Caco-2 (cell line): Measurements from ENCODE around the gene FANCB. TPM values are rescaled to one million over a fixed set of nuclear protein-coding genes. Genes with fewer than 3 reads are reported as not detected.

Experiments used
- BruUV-seq: library from RNA; stranded (reverse); fragments of 400-500 nt; replicated peaks from 2 replicates; lab custom pipeline; 2021; lab: Mats Ljungman, UMichigan
- CTCF ChIA-PET: fragments of 300-600 bp; sonication (Branson Sonifier 250); formaldehyde crosslinking; loops from one replicate; lab custom pipeline; 2022; ENCODE audit warnings: antibody characterized with exemption; lab: Charles Lee
- POLR2A ChIA-PET: fragments of 300-600 bp; sonication (Branson Sonifier 250); formaldehyde crosslinking; loops from one replicate; lab custom pipeline; 2022; ENCODE audit warnings: antibody characterized with exemption; lab: Charles Lee
- DNase-seq, 2 experiments: peaks; one replicate each; pipeline versions ENCODE4 v3.0.0 to v3.0.0-alpha.2; 2020 to 2022
- H3K27me3 ChIP-seq: replicated peaks from 2 replicates; pipeline ENCODE4 v1.6.0; 2011; ENCODE audit warnings: low read length; ENCODE audit not compliant: control insufficient read depth, insufficient read depth
- H3K36me3 ChIP-seq: 2 replicates; pipeline ENCODE4 v1.5.1; 2011; ENCODE audit warnings: low read length; ENCODE audit not compliant: control insufficient read depth, insufficient read depth
- H3K4me1 ChIP-seq: fragments of 250-450 bp; sonication (Bioruptor Pico); 2 replicates; pipeline ENCODE4 v1.5.1; 2020; ENCODE audit warnings: mild to moderate bottlenecking
- H3K4me3 ChIP-seq: 2 replicates; pipeline ENCODE4 v1.5.1; 2011; ENCODE audit warnings: low read depth, mild to moderate bottlenecking, control low read depth, low read length
- H3K9me3 ChIP-seq: fragments of 250-450 bp; sonication (Bioruptor Pico); 2 replicates; pipeline ENCODE4 v1.5.1; 2020; ENCODE audit warnings: mild to moderate bottlenecking, moderate library complexity
- H3K27ac Mint-ChIP-seq: one replicate; pipeline ENCODE4 v1.8.0; 2022; ENCODE audit warnings: mixed read lengths; ENCODE audit not compliant: unreplicated experiment
- H3K27me3 Mint-ChIP-seq: one replicate; pipeline ENCODE4 v1.8.0; 2022; ENCODE audit warnings: mixed read lengths; ENCODE audit not compliant: insufficient read depth, unreplicated experiment
- H3K36me3 Mint-ChIP-seq: one replicate; pipeline ENCODE4 v1.8.0; 2022; ENCODE audit warnings: mild to moderate bottlenecking, mixed read lengths; ENCODE audit not compliant: insufficient read depth, unreplicated experiment
- H3K4me1 Mint-ChIP-seq: one replicate; pipeline ENCODE4 v1.8.0; 2022; ENCODE audit warnings: low read depth, mixed read lengths; ENCODE audit not compliant: unreplicated experiment
- H3K4me3 Mint-ChIP-seq: one replicate; pipeline ENCODE4 v1.8.0; 2022; ENCODE audit warnings: mild to moderate bottlenecking, moderate library complexity, mixed read lengths; ENCODE audit not compliant: unreplicated experiment
- H3K9me3 Mint-ChIP-seq: one replicate; pipeline ENCODE4 v1.8.0; 2022; ENCODE audit warnings: mixed read lengths; ENCODE audit not compliant: unreplicated experiment
- intact Hi-C: fragments of 100-400 bp; cut with micrococcal nuclease; formaldehyde crosslinking; loops from one replicate; pipeline ENCODE4 v1.10.0; 2022; ENCODE audit not compliant: unreplicated experiment
- total RNA-seq: library from RNA; stranded (reverse); gene quantifications from 2 replicates; pipeline ENCODE4 v1.2.3, GENCODE V29; 2022
- TF ChIP-seq, protein P1 (sequence below), 2 experiments: fragments of 200-600 bp in 1 of 2; IDR thresholded peaks; 1 replicate in 1 of 2; 2 replicates in 1 of 2; pipeline versions ENCODE4 v1.5.1 to v1.8.0; 2011 to 2022; ENCODE audit warnings: antibody characterized with exemption in 1 of 2, control low read depth in 1 of 2, inconsistent platforms in 1 of 2, low read depth in 1 of 2, low read length in 1 of 2, mild to moderate bottlenecking in 1 of 2, moderate library complexity in 1 of 2; ENCODE audit not compliant: insufficient read depth in 1 of 2, severe bottlenecking in 1 of 2, unreplicated experiment in 1 of 2

Gene FANCB
- total RNA-seq, 1 experiment from 2014 or later, result 8.1 TPM

DNA sequence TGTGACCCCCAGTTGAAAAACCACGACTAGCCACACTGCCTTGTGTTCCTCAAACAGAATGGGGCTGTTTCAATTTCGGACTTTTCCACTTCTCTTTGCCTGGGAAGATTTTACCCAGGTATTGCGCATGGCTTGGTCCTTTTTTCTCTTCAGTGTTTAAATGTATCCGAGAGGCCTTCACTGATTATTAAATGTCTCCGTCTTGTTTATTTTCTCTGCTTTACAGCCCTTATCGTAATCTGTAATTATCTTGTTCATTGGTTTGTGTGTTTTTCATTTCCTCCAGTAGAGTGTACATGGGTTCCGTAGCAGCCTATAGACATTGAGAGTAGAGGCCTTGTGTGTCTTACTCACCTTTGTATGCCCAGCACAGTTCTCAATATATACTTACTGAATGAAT, 2.8 kb upstream of the FANCB start:
- H3K4me3 ChIP-seq, result no peak overlapping the region
- Mint-ChIP-seq H3K36me3 (no peaks in the 10 kb centered on the region), H3K4me3 (no peak overlapping the region), H3K9me3 (no peaks in the 10 kb centered on the region), H3K27me3 (no peaks in the 10 kb centered on the region), H3K4me1 (no peaks in the 10 kb centered on the region), H3K27ac (no peak overlapping the region)
- intact Hi-C loops, result loop anchor here (10.0 kb wide), 1 partner anchor 269 kb away; no protein-coding TSS in a partner anchor
- ChIA-PET POLR2A (no interaction called here), CTCF (no interaction called here)
- TF ChIP-seq, protein P1, sequence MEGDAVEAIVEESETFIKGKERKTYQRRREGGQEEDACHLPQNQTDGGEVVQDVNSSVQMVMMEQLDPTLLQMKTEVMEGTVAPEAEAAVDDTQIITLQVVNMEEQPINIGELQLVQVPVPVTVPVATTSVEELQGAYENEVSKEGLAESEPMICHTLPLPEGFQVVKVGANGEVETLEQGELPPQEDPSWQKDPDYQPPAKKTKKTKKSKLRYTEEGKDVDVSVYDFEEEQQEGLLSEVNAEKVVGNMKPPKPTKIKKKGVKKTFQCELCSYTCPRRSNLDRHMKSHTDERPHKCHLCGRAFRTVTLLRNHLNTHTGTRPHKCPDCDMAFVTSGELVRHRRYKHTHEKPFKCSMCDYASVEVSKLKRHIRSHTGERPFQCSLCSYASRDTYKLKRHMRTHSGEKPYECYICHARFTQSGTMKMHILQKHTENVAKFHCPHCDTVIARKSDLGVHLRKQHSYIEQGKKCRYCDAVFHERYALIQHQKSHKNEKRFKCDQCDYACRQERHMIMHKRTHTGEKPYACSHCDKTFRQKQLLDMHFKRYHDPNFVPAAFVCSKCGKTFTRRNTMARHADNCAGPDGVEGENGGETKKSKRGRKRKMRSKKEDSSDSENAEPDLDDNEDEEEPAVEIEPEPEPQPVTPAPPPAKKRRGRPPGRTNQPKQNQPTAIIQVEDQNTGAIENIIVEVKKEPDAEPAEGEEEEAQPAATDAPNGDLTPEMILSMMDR (IDR thresholded peaks at IDR 0.05; ENCODE audit: insufficient read depth in 1 of 2, low read depth in 1 of 2, low read length in 1 of 2, severe bottlenecking in 1 of 2, unreplicated experiment in 1 of 2), result no peak
- no peaks in the 10 kb centered on the region for H3K4me1 ChIP-seq
- DNase-seq, result no peak
- no peaks in the 10 kb centered on the region for H3K27me3 ChIP-seq
- no peaks in the 10 kb centered on the region for H3K9me3 ChIP-seq
- no TSS peak for BruUV-seq
- H3K36me3 ChIP-seq, result no peaks in the 10 kb centered on the region

DNA sequence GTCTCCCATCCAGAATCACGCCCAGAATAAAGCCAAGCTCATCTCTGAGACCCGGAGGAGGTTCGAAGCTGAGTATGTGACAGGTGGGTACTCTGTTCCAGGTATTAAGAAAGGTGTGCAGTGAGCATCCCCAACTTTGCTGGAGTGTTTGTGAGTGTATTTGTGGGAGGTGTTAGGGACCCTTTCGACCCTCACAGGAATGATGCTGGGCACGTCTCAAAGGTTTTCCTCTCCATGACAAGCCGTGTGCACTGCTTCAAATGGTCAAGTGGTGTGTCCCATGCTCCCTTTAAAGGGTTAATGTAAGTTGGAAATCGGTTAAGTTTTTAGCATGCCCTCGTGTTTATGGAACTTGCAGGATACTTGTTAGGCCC, 794 bp upstream of the FANCB start:
- TF ChIP-seq, protein P1 (IDR thresholded peaks at IDR 0.05; ENCODE audit: insufficient read depth in 1 of 2, low read depth in 1 of 2, low read length in 1 of 2, severe bottlenecking in 1 of 2, unreplicated experiment in 1 of 2), result no peak
- no peaks in the 10 kb centered on the region for H3K9me3 ChIP-seq
- H3K4me1 ChIP-seq, result no peaks in the 10 kb centered on the region
- H3K9me3 Mint-ChIP-seq, result no peaks in the 10 kb centered on the region
- no peaks in the 10 kb centered on the region for H3K36me3 Mint-ChIP-seq
- ChIA-PET POLR2A (interaction anchor here (0.5 to 1.1 kb wide), 2 partner anchors 86 to 1139 kb away, joined by 4 to 5 read pairs; partner anchors contain the start of genes OFD1 and TRAPPC2), CTCF (no interaction called here)
- TSS peak; percentile 61 for BruUV-seq
- DNase-seq, result no peak
- H3K4me3 ChIP-seq, result peak overlapping the region; percentile 76
- no peaks in the 10 kb centered on the region for H3K27me3 Mint-ChIP-seq
- H3K27me3 ChIP-seq, result no peaks in the 10 kb centered on the region
- intact Hi-C loops, result loop anchor here (10.0 kb wide), 1 partner anchor 271 kb away; no protein-coding TSS in a partner anchor
- peak overlapping the region; percentile 64 for H3K27ac Mint-ChIP-seq
- peak overlapping the region; percentile 78 for H3K4me3 Mint-ChIP-seq
- H3K36me3 ChIP-seq, result no peaks in the 10 kb centered on the region
- no peaks in the 10 kb centered on the region for H3K4me1 Mint-ChIP-seq

DNA sequence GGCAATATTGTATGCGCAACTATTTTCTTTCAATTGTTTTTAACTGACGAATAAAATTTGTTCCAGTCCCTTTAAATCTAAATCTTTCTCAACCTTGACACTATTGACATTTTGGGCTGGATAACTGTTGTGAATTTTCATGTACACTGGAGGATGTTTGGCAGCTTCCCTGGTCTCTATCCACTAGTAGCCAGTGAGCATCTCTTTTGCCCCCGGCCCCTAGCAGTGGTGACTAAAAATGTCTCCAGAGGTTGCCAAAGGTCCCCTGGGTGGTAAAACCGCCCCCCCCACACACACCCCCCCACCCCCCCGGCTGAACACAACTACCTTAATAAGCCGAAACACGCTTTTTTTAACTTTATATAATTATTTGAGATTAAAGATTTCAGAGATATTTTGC, 514 bp downstream of the FANCB start:
- H3K27me3 ChIP-seq, result no peaks in the 10 kb centered on the region
- TF ChIP-seq, protein P1 (IDR thresholded peaks at IDR 0.05; ENCODE audit: insufficient read depth in 1 of 2, low read depth in 1 of 2, low read length in 1 of 2, severe bottlenecking in 1 of 2, unreplicated experiment in 1 of 2), result no peak
- CTCF ChIA-PET, result interaction anchor here (0.5 kb wide), 1 partner anchor 228 kb away, joined by 3 read pairs; no protein-coding TSS in a partner anchor
- Mint-ChIP-seq H3K27me3 (no peaks in the 10 kb centered on the region), H3K27ac (no peak overlapping the region), H3K9me3 (no peaks in the 10 kb centered on the region), H3K4me1 (no peaks in the 10 kb centered on the region), H3K4me3 (peak overlapping the region; percentile 78), H3K36me3 (no peaks in the 10 kb centered on the region)
- intact Hi-C loops, result loop anchor here (10.0 kb wide), 1 partner anchor 272 kb away; no protein-coding TSS in a partner anchor
- no peaks in the 10 kb centered on the region for H3K36me3 ChIP-seq
- no TSS peak for BruUV-seq
- no peaks in the 10 kb centered on the region for H3K9me3 ChIP-seq
- POLR2A ChIA-PET, result interaction anchor here (0.6 to 1.1 kb wide), 3 partner anchors 30 to 1138 kb away, joined by 3 to 5 read pairs (median 3); partner anchors contain the start of genes OFD1 and TRAPPC2
- H3K4me3 ChIP-seq, result peak overlapping the region; percentile 81
- peak in 1 of 2 experiments; percentile 0 for DNase-seq
- H3K4me1 ChIP-seq, result no peaks in the 10 kb centered on the region
